Stimulated activated CD8-positive, alpha-beta memory T cell treated with anti-CD3 and anti-CD28 coated beads, Interleukin-7, amount 100 ng/mL, for 24 hours (primary cell): Measurements from ENCODE around the gene ESRRB.

Experiments
- DNase-seq: peaks from one replicate; pipeline ENCODE4 v3.0.0-alpha.2; 2020; ENCODE audit warnings: low read depth

ESRRB gene

DNA sequence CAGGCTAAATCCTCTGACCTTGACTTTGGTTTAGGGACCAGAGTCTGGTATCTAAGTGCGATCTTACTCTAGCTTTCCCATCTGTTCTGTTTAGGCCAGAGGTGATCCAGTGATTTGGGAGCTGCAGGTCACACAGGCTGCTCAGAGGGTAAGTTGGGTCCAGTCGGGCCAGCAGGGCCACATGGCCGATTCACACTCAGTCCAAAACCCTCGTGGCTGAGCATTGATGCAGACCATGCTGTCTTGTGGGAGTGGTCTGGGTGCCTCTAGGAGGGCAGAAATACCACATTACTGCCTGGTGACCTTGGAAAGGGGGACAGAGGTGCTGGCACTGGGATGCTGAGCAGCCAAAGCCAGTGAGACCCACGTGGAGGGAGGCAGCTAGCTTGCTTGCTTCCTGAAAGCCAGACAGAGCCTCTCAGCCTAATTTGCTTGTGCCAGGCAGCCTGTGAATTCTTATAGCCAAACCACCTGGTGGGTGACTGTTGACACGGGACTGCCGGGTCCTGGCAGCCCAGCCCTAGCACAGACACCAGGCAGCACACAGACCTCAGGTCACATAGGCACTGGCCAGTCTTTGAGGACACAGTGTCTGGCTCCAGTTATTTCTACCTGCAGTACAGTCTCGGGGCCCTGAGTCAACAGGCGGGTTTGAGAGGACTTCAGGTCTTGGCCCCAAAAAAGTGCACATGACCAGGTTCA is 31.7 kb downstream of the ESRRB start:
- DNase-seq = no peak

DNA sequence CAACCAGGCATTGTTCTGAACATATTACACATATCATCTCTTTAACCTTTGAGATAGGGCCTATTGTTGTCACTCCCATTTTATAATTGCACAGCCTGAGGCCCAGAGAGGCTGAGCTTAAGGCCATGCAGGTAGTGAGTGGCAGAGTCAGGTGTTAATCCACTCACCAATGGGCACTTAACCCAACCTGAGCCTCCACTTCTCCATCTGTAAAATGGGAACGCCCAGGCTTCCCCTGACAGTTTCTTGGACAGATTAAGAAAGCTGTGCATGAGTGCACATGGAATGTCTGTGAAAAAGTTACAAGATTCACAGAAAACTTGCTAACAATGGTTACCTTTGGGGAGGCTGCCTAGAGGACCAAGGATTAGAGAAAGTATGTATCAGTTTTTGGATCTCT is 32.9 kb downstream of the ESRRB start:
- no peak for DNase-seq

DNA sequence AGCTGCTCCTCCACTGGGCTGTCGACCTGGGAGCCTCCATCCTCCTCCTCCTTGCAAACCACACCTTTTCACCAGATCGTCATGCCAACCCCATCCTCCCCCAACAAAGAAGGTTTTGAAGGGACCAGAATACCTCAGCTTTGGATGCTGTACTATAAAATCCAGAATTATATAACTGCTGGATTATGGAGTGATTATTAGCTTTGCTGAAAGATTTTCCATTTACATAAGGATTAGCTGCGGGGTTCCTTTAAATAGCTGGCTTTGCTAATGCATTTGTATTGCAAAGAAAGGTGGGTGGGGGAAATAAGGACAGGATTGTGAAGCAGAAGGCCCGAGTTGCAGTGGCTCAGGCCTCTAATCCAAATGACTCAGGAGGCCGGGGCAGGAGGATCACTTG is 36.6 kb downstream of the ESRRB start:
- DNase-seq = no peak

DNA sequence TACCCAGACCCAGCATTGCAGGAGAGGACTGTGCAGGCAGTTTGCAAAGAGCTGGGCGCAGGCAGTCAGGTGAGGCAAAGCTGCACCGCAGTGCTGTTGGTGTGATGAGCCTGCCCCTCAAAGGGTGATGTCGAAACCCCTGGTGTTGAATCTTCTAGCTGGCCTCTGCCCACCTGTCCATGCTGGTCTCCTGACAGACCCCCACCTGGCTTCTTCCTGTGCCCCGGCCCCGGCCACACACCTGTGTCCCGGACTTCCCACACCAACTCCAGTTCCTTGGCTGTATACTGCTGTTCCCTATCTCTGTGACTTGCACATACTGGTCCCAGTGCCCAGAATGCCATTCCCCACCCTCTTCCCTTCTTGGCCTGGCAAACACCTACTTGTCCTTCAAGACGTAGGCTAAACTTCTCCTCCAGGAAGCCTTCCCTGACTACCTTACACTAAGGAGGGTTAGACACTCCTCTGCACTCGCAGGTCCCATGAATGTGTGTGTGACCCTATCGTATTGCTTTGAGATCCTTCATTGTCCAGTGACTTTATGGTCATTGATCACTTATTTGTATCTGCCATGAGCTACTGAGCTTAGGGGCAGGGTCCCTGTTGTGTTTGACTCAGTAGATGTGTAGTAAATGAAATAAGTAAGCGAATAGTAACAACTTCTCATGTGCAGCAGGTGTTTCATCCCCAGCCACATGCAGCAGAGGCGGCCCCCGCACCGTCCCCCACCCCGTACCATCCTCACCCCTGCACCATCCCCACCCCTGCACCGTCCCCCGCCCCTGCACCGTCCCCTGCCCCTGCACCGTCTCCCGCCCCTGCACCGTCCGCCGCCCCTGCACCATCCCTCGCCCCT is 37.4 kb downstream of the ESRRB start:
- DNase-seq = no peak

DNA sequence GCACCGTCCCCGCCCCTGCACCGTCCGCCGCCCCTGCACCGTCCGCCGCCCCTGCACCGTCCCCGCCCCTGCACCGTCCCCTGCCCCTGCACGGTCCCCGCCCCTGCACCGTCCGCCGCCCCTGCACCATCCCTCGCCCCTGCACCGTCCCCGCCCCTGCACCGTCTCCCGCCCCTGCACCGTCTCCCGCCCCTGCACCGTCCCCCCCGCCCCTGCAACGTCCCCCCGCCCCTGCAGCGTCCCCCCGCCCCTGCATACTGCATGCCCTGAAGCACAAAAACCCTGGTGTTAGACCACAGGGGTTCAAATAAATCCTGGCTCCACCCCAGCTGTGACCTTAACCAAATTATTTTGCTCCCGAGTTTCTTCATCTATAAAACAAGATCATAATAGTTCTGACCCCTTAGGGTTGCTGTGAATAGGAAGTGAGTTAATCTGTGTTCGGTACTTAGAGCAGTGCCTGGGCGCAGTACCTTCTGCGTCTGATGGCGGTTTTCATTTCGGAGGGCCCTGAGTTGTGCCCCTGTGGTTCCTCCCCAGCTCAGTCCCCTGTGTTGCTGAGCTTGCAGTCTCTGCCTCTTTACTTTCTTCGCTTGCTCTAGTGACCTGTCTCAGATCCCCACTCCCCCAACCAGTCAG is 38.1 kb downstream of the ESRRB start:
- DNase-seq = no peak

DNA sequence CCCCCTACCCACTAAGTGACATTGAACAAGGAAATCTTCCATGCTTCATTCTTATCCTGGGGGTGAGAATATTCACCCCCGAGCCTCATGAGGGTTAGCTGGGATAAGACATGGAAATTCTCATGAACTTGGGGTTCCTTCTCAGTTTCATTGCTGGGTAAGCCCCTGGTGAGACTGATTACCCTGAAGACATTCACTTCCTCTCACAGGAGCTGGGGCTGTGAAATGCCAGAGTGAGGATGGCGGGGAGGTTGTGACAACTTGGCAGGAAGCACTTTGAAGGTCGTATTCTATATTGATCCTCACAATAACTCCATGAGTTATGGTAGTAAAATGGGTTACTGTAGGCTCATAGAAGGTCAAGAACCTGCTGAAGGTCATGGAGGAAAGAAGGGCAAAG is 43.5 kb downstream of the ESRRB start:
- no peak for DNase-seq

DNA sequence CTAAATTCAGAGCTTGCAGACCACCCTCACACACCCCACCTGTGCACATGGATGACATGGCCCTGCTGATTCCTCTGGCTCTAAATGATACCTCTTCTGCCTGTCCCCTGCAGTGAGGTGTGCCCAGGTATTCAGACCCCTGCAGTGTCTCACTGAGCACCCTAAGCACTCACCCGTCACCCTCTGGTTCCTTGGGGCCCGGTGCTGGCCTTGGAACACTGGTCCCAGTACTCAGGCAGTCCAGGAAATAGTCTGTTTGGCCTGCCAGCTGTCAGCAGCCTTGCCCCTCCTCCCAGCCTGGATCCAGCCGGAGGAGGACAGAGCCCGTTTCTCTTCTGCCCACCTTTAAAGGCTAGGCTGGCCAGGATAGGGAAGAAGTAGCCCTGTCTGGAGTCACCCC is 44.9 kb downstream of the ESRRB start:
- no peak for DNase-seq

DNA sequence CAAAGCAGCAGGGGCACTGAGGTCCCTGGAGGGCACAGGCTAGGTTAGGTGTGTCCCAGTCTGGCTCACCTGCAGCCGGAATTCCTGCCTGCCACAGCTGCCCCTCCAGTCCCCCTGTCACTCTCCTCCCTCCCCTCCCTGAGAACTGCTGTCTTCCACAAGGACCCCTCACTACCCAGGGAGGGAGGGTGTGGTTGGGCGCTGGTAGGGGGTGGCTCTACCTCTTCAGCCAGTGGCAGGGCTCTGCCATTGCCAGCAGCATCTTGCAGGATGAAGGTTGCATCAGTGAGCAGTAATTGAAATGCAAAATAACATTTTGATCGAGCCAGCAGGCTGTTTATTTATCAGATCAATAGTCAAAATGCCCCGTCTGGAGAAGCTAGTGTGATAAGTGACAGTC is 45.7 kb downstream of the ESRRB start:
- no peak for DNase-seq

DNA sequence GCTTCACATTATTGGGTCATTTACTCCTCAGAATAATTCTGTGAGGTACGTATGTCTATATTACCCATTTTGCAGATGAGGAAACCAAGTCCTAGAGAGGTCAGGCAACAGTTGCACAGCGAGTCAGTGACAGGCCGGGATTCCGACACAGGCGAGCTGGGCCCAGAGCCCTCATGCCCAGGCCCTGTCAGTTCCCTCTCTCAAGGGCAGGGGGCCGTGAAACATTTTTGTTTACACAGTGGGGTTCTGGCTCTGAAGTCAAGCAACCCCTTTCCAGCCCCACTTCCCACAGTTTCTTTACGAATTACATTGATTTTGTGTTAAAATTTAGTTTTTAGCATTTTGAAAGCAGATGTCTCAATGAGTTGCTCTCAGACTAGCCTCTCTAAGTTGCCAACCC is 46.7 kb downstream of the ESRRB start:
- DNase-seq = no peak

DNA sequence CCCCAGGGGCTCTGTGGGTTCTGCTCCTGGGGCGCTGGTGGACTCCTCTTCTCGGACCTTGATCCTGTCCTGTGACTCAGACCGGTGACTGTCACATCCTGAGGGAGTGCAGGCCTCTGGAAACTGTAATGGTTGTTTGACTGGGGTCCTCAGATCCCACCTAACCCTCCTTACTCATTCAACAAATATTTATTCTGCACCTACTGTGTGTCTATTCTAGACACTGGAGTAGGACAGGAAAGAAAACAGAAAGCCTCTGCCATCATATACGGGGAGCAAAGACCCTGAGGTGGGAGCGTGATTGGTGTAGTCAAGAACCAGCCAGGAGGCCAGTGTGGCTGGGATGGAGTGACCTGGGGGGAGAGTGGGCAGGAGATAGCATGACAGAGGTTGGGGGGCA is 47.6 kb downstream of the ESRRB start:
- no peak for DNase-seq

DNA sequence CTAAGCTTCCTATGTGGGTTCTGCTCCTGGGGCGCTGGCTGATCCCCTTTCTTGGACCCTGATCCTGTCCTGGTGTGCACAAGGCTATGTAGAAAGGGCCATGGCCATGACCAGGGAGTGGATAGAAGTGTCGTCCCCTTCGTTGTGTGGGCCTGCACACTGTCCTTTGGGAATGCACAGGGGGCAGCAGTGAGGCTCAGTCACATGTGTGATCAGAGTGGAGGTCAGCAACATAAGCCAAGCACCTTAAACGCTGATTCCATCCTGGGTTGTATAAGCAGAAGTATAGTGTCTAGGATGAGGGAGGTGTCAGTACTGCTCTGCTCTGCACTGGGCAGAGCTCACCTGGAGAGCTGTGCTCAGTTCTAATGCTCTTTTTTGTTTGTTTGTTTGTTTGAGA is 48.4 kb downstream of the ESRRB start:
- no peak for DNase-seq

DNA sequence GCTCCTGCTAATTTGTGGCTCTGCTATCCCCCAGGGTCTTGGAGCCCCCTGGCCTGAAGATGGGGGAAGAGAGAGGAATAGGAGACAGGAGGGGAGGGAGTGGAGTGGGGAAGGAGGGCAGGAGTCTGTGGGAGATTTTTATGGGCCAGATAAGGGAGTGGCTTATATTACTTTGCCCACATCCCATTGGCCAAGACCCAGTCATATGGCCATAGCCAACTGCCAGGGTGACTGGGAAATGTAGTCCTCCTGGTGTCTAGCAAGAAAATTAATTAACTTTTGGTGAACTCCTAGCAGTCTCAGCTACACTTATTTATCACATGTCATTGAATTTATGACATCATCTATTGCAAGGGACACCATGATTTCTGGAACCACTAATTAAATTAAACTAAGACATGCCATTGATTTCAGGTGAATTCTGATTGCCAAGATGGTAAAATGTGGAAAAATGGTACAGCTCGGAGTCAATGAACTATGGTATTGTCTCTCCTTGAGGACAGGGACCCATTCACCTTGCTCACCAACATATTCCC is 50.3 kb downstream of the ESRRB start:
- DNase-seq = no peak

DNA sequence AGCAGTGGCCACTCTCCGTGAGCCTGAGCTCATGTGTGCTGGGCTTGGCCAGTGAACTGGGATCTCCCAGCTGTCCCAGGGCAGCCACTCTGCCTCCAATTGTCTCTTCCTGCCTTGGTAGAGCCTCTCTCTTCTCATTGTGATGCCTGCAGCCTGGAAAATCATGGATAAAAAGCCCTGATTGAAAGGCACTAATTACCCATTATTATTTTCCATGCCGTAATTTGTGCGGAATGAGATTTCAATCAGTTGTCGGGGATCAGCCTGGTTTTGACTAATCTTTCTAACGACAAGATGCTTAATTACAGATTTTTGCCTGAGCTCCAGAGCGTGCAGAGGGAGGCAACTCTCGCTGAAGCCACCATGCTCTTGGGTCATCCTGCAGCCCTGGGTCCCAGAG is 52.7 kb downstream of the ESRRB start:
- DNase-seq = no peak

DNA sequence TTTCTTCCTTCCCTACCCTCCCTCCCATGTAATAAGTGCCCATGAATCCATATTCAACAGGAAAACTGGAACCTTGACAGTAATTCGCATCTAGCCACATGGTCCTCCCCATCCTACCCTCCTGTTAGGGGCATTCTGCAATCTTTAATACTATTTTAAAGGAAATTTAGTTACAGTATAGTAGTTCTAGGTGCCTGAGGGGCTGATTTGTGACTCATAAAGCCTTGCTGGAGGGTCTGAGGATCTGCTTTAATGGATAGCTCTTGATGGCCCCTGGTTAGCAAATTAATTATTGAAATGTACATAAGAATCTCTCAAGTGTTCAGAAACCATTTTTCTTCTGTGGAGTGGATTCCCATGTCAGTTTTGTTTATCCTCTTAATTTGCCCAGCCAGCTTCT is 54.1 kb downstream of the ESRRB start:
- no peak for DNase-seq

DNA sequence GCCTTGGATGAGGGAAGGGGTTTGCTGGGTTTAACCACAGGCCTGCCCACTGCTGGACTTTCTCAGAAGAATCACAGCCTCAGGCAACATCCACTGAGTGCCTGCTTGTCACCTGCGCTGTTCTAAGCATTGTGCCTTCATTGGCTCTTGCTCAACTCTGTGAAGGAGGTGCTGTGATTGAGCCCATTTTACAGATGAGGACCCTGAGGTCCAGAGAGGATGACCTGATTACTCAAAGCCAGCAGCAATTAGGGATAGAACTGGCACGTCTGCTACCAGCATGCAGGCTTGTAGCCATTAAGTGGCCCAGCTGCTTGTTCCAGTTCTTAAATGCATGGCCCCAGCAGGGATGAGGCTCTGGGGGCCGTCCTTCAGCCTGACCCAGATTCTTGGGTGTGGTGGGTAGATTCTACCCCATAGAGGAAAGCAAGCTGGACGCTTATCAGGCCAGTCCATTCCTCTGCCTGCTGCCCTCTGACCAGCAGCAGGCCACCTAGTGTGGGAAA is 54.6 kb downstream of the ESRRB start:
- DNase-seq = no peak

DNA sequence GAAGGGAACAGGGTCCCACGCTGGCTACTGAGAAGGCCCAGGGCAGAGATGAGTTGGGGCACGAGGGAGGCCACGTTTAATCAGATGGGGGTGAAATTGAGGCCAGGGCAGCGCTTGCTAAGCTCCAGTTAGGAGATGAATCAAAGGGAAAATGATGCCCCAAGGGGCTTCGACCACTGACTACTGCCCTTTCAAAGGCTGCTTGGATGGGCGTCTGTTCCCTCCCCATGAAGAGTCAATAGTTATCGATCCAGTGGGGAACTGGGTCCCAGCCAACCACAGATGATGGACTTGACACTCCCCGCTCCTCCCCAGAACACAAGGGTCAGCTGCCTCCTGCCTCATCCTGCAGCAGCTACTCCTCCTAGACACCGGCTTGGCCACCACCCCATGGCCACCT is 55.6 kb downstream of the ESRRB start:
- DNase-seq = no peak

DNA sequence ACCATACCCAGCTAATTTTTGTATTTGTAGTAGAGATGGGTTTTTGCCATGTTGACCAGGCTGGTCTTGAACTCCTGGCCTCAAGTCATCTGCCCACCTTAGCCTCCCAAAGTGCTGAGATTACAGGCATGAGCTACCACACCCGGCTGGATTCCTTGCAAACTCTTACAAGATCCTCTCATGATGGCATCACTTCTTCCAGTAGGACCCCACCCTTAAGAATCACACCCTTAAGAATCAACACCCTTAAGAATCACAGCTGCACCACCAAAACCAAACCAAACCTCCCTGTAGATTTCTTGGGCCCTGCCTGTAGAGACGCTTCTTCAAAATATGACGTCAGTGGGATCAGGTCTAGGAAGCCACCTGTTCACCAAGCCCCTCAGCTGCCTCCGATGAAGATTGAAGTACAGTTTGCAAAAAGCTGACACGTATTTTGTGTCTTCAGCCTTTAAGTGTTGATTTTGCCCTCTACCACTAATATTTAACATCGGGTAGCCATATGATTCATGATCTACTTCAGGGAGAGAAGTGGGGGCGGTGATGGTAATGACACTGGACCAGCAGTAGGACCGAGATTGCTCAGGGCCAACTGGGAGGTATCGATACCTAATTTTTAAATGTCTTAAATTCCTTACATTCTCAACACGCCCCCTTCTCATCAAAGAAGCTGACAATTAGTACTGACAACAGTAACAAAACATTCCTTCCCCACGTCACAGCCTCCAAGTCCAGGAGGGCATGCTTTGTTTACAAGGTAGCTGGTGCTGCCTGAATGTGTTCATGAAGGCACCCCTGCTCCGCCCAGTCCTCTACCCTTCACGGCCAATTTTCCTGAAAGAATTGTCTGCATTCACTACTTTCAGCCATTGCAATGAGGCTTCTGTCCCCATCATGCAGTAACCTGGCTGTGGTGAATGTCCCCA is 57.2 kb downstream of the ESRRB start:
- no peak for DNase-seq

DNA sequence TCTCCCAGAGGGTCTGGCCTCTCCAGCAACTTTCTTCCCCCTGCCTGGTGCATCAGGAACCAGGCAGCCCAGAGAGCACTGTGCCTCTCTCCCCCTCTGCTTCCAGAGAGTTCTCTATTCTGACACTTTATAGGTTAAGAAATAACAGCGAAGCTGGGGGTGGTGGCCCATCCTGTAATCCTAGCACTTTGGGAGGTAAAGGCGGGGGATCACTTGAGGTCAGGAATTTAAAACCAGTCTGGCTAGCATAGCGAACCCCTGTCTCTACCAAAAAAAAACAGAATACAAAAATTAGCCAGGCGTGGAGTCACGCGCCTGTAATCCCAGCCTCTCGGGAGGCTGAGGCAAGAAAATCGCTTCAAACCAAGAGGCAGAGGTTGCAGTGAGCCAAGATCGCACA is 58.3 kb downstream of the ESRRB start:
- DNase-seq = no peak

DNA sequence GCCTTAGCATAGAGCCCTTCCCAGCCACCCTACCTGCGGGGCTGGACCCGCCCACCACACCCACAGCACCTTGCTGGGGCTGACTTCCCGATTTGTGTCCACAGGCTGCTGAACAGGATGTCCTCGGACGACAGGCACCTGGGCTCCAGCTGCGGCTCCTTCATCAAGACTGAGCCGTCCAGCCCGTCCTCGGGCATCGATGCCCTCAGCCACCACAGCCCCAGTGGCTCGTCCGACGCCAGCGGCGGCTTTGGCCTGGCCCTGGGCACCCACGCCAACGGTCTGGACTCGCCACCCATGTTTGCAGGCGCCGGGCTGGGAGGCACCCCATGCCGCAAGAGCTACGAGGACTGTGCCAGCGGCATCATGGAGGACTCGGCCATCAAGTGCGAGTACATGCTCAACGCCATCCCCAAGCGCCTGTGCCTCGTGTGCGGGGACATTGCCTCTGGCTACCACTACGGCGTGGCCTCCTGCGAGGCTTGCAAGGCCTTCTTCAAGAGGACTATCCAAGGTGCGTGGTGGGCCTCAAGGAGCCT is 63.4 kb downstream of the ESRRB start:
- no peak for DNase-seq

DNA sequence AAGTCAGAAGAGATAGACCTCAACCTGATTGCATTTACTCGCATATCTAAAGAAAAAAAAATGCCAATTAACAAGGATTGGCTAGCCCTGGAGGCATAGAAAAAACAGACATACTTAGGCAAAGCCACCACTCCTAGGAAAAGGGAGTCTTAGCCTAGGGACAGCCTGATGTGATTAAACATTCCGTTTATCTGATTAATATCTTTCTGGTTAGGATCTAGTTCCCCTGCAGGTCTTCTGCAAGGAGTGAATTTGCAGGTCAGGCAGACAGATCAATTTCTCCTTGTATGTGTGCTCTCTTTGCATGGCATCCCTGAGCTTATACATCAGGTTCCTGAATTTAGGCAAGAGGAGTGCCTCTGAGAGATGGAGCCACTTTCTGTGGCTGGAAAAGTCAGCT is 70.5 kb downstream of the ESRRB start:
- no peak for DNase-seq

DNA sequence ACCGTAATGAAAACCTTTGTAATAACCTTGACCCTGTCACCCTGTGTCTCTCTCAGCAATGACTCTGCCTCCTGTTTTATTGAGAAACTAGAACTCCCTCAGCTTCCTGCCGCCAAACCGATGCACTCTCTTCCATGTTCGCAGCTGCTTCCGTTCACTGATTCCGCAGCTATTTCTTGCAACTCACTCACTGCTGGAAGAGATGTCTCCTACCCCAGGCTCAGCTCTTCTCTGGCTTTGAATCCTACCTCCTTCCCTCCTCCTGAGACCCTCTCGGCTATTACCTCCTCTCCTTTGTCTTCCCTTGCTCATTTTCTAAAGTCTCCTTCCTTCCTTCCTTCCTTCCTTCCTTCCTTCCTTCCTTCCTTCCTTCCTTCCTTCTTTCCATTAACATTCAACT is 71.0 kb downstream of the ESRRB start:
- no peak for DNase-seq
